Measurements from ENCODE around the gene DDO.
"Not testable (repeated sequence)": the region's sequence is repeated elsewhere in the genome, so short reads cannot be mapped to it uniquely, and the experiment has no call there.

Gene DDO

DNA sequence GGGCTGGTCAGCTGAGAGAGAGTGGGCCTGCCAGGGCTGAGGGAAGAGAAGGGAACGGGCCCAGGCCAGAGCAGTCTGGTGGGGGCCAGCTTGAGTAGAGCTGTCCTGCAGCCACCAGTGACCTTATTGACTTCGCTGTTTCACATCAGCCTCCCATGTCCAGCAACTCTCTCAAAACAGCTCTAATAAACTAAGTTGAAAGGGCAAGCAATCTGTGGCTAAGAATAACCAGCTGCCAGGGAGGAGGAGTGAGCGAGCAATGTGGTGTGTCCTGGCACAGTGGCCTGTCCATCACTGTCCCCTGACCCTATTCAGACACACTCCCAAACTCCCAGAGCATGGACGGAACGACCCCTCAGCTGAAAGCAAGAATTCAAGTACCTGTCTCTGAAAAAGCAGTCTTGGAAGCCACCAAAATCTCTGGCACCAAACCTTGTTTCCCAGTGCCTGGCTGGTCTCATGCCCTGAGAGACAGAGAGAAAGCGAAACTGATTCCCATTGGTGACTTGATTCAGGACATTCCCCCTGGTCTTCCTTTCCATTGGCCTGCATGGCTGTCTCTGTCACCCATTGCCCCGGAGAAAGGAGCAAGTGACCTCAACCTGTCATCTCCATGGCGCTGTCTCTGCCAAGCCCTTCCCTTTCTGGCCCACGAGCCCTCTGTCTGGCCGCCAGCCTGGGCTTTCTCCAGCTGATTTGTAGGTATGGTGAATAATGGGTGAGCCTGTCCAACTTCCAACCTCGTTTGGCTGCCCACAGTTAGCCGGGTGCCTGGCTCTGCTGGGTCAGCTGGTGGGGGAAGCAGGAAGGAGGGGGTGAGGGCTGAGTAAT lies at the start of gene DDO:
Gene DDO (minus strand): TSS at position 490 of the 831 bp plus-strand sequence. CDS start 2,113 bp downstream, outside the sequence.
- DNase-seq = no peak

DNA sequence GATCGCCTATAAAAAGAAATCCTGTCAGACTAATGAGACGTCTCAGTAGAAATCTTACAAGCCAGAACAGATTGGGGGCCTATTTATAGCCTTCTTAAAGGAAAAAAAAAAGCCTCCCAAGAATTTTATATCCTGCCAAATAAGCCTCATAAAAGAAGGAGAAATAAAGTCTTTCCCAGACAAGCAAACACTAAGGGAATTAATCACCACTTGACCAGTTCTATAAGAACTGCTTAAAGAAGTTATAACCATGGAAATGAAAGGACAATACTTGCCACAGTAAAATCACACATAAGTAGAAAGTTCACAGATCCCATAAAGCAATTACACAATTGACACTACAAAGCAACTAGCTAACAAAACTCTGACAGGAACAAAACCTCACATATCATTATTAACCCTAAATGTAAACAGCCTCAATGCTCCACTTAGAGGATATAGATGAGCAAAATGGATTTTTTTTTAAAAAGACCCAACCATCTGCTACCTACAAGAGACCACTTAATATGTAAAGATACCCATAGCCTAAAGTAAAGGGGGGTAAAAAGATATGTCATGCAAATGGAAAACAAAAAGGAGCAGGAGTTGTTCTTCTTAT lies 47.6 kb upstream of the DDO start:
- no peak for DNase-seq

- no peak for DNase-seq
Observed at GRCh38 chr6:110461376-110461775, 46.0 kb upstream of the DDO start.

- no peak for DNase-seq
Observed at GRCh38 chr6:110459137-110459536, 43.8 kb upstream of the DDO start.

DNA sequence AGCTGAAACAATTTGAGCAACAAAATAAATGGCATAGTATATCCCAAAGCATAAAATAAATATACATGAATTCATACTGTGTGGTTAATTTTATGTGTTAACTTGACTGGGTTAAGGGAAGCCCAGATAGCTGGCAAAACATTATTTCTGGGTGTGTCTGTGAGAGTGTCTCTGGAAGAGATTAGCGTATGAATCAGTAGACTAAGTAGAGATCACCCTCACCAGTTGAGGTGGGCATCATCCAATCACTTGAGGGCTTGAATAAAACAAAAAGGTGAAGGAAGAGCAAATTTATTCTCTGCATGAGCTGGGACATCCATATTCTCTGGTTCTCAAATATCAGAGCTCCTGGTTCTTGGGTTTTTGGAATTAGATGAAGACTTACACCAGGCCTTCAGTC lies 43.1 kb upstream of the DDO start:
- DNase-seq = no peak

GRCh38 chr6:110457567-110458175 lies 42.3 kb upstream of the DDO start:
- DNase-seq = not testable (repeated sequence)

GRCh38 chr6:110456694-110457093 lies 41.3 kb upstream of the DDO start:
- no peak for DNase-seq

- no peak for DNase-seq
Observed at GRCh38 chr6:110449541-110449895, 34.1 kb upstream of the DDO start.

DNA sequence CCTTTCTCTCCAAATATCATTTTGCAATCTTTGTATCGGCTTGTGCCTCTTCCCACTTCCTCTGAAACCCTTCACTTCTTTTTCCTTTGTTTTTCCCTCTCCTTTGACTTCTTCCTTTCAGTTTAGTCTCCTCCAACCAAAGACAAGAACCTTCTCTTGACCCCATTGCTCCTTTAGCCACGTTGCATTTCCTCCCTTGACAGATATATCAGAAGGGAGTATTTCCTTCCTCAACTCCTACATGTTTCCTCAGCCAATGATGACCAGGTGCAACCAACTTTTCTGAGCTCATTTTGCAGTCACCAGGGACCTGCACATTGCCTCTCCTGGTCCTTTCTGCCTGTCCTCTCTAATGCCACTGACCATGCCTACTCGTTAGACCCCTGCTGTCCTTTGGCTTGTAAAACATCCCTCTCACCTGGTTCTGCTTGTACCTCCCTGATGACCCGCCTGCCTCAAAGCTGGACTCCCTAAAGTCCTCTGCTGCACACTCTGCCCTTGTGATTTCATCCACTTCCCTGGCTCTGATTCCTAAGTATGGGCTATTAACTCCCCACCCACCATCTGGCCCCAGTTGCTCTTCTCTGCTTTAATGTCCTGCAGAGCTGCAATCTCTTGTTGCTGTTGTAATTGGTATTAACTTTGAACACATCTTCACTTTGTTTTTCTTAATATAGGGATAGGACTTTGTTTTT lies 33.6 kb upstream of the DDO start:
- DNase-seq = no peak

GRCh38 chr6:110447761-110448160 lies 32.4 kb upstream of the DDO start:
- DNase-seq = no peak

DNA sequence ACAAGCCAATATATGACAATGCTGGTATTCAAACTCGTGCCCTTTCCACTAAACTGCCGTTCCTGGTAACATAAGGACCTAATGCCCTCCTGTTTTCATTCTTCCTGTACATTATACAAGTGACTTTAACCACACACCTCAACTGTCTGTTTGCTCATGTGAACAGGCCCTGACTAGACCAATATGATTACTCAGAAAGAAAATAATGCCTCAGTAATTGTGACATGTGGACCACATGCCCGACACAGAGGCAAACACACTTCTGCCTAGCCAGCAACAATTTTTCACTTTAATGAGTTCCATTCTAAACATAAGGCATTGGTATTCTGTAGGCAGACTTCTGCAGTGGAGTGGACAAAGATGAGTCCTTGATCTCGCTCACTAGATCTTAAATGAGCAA lies 31.0 kb upstream of the DDO start:
- no peak for DNase-seq

DNA sequence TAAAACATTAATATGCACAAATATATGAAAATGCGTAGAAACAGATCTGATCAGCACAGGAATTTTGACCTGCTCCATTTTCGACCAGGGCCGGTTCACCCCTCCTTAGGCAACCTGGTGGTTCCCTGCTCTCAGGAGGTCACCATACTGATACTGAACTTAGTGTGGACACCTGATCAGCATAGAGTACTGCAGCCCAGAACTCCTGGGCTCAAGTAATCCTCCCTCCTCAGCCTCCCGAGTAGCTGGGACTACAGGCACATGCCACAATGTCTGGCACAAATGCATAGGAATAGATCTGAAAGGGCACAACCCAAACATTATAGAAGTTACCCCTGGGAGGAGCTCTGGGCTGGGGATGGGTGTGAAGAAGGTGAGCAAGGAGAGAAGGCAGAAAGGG lies 24.7 kb upstream of the DDO start:
- no peak for DNase-seq

- DNase-seq = no peak
Observed at GRCh38 chr6:110439356-110439755, 24.0 kb upstream of the DDO start.

DNA sequence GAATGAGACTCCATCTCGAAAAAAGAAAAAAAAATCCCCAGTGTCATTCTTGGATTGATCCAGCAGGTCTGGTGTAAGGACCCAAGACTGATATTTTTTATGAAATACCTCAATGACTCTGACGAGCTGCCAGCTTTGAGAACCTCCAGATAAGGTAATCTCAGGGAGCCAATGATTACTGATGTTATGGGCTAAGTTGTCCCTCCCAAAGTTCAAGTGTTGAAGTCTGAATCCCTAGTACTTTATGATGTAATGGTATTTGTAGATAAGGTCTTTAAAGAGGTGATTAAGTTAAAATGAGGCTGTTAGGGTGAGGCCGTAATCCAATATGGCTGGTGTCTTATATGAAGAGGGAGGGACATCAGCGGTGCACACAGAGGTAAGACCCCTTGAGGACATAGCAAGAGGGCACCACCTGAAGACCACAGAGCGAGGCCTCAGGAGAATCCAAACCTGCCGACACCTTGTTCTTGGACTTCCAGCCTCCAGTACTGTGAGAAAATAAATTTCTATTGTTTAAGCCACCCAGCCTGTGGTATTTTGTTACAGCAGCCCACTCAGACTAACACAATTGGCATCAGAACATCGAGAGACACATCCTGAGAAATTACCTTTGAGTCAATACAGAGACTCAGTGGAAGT lies 19.7 kb upstream of the DDO start:
- DNase-seq = no peak

DNA sequence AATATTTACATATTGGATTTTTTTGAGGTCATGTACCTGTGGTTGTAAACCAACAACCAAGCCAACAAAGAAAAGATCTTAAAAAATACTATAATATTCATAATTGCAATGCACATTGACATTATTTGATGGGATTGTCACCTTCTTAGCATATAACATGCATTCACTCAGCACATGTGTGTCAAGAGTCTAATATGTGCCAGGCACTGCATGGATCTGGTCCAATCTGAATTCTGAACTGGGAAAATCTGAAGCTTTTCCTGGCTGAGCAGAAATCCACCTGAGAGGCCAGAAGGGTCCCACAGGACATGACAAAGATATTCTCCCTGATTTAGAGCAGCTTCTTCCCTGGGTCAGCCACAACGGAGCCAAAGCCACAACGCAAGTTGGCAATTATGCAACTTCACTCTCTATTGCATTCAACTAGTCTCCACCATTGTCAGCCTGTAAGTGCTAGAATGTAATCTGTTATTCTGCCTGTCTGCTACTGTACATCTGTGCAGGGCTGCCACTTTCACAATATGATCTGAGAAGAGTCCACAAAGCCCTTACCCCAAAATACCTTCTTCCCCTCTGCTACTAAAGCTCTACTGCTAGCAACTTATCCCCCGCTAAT lies 17.0 kb upstream of the DDO start:
- DNase-seq = no peak

GRCh38 chr6:110430741-110431140 lies 15.4 kb upstream of the DDO start:
- no peak for DNase-seq

- DNase-seq = no peak
Observed at GRCh38 chr6:110430236-110430635, 14.9 kb upstream of the DDO start.

- DNase-seq = no peak
Observed at GRCh38 chr6:110428153-110428552, 12.8 kb upstream of the DDO start.

GRCh38 chr6:110425816-110426215 lies 10.4 kb upstream of the DDO start:
- DNase-seq = no peak

- no peak for DNase-seq
Observed at GRCh38 chr6:110422444-110422822, 7.1 kb upstream of the DDO start.

DNA sequence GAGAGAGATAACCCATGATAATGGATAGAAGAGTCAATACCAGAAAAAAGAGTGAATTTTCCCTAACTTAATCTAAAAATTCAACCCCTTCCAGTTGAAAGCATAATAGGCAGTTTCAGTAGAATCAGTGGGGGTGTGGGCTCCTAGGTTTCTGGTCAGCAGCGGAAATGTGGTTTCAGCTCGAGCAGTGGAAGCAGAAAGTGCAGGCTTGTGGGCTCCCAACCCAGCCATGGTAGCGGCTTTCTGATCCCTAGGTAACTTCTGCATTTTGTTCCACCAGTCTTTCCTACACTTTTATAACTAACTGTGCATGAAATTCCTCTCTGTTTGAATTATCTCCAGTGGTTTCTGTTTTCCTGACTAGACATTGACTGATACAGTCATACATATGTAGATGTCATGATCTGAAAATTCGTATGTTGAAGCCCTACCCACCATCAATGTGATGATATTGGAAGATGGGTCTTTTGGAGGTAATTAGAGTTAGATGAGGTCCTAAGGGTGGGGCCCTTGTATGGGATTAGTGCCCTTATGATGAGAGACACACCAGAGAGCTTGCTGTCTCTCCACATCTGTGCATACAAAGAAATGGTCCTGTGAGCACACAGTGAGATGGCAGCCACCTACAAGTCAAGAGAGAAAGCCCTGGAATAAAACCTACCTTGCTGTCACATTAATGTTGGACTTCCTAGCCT lies 6.5 kb upstream of the DDO start:
- DNase-seq = no peak
